ENCODE results near the gene AFM.

Gene AFM

DNA sequence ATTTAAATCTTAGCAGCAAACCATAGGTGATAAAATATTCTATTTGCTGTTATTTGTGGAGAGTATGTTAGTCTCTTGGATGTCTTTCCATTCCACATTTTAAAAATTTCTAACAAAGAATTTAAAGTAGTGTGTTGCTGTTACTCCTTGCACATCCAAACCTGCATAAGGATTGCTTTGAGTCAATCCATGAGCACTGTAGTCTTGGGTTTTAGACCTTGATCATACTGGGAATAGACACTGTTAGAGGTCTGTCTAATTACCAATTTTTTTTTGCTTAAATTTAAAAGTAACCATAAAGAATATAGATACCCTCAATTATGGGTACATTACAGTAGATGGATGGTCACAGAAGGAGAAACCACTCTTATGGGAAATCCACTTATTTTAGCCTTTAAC, 44.0 kb upstream of the AFM start:
- no peak for DNase-seq (ENCODE audit: low spot score)
- TF ChIP-seq, protein P1, sequence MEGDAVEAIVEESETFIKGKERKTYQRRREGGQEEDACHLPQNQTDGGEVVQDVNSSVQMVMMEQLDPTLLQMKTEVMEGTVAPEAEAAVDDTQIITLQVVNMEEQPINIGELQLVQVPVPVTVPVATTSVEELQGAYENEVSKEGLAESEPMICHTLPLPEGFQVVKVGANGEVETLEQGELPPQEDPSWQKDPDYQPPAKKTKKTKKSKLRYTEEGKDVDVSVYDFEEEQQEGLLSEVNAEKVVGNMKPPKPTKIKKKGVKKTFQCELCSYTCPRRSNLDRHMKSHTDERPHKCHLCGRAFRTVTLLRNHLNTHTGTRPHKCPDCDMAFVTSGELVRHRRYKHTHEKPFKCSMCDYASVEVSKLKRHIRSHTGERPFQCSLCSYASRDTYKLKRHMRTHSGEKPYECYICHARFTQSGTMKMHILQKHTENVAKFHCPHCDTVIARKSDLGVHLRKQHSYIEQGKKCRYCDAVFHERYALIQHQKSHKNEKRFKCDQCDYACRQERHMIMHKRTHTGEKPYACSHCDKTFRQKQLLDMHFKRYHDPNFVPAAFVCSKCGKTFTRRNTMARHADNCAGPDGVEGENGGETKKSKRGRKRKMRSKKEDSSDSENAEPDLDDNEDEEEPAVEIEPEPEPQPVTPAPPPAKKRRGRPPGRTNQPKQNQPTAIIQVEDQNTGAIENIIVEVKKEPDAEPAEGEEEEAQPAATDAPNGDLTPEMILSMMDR (IDR thresholded peaks at IDR 0.05; ENCODE audit: extremely low read depth, missing control alignments) = no peak

DNA sequence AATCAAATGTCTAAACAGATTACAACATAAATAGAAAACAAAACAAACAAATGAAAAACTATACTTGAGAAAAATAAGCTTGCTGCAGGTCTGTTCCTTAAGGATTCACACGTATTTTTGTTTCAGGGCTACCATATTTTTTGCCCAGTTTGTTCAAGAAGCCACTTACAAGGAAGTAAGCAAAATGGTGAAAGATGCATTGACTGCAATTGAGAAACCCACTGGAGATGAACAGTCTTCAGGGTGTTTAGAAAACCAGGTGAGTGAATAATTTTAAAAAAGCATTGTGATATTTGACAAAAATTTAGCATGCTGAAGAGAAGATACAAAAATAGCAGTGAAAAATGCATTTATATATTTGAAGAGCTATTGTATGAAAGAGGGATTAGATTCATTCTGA, 43.5 kb upstream of the AFM start:
- no peak for DNase-seq (ENCODE audit: low spot score)
- TF ChIP-seq, protein P1 (IDR thresholded peaks at IDR 0.05; ENCODE audit: extremely low read depth, missing control alignments) = no peak

DNA sequence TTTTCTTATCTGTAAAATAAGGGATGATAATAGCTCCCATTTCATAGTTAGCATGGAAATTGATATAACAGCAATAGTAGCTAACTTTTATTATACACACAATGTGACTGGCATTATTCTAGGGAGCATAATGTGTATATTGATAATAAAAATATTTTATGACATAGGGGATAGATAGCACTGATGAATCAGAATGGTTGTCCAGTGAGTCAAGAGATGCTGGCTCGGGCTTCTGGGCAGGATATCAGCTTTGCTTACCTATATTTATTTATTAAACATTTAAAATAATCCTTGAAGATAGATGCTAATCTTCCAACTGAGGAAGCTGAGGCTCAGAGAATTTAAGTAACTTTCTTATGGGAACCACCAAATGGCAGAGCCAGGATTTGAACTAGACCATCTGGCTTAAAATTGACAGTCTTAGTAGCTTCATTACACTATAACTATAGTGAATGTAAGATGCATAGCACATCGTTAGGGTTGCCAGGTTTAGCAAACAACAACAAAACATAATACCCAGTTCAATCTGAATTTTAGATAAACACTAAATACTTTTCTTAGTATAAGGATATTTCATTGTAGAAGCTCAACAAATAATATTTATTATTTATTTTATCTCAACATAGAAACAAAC, 42.8 kb upstream of the AFM start:
- no peak for DNase-seq (ENCODE audit: low spot score)
- TF ChIP-seq, protein P1 (IDR thresholded peaks at IDR 0.05; ENCODE audit: extremely low read depth, missing control alignments) = no peak

DNA sequence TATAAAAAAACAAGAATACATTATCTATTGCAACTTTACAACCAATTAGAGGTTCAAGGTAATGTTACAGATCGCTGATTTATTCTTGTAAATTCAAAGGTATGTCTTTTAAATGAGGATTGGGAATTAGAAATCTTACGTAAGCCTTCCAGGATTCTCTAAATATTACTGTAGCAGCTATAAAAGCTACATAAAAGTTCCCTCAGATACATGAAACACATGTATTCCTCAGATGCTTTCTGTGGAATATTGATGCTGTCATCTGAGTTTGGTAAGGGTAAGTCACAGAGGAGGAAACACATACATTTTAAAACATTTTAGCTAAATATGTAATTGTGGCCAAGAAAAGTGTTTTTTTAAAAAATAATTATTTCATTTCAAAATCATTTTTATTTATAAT, 42.1 kb upstream of the AFM start:
- TF ChIP-seq, protein P1 (IDR thresholded peaks at IDR 0.05; ENCODE audit: extremely low read depth, missing control alignments) = no peak
- DNase-seq (ENCODE audit: low spot score) = no peak

DNA sequence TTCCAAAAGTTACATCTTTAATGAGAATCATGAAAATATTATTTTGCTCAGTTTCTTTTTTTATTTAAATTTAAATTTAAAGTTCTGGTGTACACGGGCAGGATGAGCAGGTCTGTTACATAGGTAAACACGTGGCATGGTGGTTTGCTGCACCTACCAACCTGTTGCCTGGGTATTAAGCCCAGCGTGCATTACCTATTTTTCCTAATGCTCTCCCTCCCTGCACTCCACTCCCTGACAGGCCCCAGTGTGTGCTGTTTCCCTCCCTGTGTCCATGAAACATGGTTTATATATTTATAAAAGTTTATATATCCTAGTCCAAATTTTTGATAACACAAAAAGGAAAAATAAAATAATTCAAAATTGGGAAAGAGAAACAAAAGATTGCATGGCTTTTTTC, 41.6 kb upstream of the AFM start:
- DNase-seq (ENCODE audit: low spot score) = no peak
- TF ChIP-seq, protein P1 (IDR thresholded peaks at IDR 0.05; ENCODE audit: extremely low read depth, missing control alignments) = no peak

DNA sequence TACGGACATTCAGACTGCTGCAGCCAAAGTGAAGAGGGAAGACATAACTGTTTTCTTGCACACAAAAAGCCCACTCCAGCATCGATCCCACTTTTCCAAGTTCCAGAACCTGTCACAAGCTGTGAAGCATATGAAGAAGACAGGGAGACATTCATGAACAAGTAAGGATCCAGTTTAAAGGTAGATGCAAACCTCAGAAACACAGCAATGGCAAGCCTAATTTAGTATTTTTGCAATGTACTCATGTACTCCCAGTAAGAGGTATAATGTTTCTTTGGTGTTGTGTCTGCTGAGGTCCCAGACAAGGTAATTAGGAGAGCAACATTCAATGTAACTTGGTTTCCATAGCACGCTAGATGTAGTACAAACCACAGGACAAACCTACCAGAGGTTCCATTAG, 40.9 kb upstream of the AFM start:
- TF ChIP-seq, protein P1 (IDR thresholded peaks at IDR 0.05; ENCODE audit: extremely low read depth, missing control alignments) = no peak
- no peak for DNase-seq (ENCODE audit: low spot score)

DNA sequence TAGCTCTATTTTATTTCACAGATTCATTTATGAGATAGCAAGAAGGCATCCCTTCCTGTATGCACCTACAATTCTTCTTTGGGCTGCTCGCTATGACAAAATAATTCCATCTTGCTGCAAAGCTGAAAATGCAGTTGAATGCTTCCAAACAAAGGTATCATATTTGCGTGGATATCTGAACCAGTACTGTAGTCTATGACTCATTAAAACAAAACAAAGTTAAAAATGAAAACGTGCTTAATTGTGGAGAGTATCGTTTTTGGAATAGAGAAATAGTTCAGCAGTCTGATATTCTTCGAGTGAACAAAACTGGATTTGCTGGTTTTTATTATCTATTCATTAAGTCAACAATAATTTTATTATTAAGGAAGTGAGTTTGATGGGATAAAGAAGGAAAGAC, 39.3 kb upstream of the AFM start:
- TF ChIP-seq, protein P1 (IDR thresholded peaks at IDR 0.05; ENCODE audit: extremely low read depth, missing control alignments) = no peak
- DNase-seq (ENCODE audit: low spot score) = no peak
